SK-N-DZ (cell line): ENCODE results near the gene RRM2.

ENCODE experiments used
- DNase-seq: peaks from one replicate; pipeline ENCODE4 v3.0.0-alpha.2; 2015; ENCODE audit warnings: low spot score

Gene RRM2

GRCh38 chr2:10151462-10151861, 28.9 kb downstream of the RRM2 start:
- no peak for DNase-seq

DNA sequence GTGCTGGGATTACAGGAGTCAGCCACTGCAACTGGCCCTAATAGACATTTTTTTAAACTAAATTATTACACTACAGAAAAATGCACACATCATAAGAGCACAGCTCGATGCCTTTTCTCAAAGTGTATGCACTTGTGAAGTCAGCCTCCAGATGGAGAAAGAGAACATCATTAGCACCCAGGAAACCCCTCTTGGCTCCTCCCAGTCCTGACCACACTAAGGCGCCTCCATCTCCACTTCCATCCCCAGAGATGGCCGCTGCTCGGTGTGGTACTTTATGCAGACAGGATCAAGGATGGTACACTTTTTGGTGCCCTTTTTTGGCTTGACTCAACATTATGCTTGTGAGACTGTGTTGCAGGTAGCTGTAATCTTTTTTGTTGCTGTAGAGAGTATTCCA, 34.8 kb downstream of the RRM2 start:
- no peak for DNase-seq

- DNase-seq = no peak
Observed at GRCh38 chr2:10158681-10159080, 36.1 kb downstream of the RRM2 start.

DNA sequence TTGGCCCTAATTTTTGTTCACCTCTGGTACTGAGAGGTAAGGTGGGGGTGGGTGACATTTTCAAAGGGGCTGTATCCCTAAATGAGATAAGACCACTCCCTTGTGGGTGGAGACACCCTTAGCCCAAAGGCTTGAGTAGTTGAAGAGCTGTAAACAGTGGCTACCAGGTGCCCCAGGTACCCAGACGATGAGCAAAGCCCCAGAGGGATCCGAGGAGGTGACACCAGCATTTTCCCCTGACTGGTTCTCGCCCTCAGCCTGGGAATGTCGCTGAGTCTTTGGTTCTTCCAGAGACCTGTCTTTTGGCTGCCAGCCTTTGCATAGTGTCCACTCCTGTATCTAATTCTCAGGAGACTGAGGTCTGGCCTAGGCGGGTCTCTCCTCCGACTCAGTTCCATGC, 36.5 kb downstream of the RRM2 start:
- DNase-seq = no peak

DNA sequence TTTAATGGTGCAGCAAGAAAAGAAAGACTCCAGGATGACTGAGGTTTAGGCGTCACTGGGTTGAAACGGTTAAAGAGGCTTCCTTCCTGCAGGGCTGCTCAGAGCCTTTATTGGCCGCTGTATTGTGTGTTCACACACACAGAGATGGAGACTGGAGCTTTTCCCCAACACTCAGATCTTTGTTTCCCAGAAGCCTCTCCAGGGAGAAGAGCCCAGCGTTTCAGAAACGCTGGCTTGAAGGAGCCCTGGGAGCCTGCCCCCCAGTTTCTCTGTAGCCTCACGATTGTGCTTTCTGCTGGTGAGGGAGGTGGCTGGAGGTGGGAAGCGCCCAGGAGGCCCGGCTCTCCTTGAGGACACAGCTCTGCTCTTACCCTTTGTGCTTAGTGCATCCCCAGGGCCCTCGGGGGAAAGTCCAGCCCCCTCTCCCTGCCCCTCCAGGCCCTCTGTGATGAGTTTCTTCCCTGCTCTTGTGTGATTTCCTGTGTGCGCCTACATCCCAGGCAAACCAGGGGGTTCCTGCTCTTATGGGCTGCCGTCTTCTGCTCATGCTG, 37.1 kb downstream of the RRM2 start:
- no peak for DNase-seq

GRCh38 chr2:10160203-10160955, 37.8 kb downstream of the RRM2 start:
- no peak for DNase-seq

DNA sequence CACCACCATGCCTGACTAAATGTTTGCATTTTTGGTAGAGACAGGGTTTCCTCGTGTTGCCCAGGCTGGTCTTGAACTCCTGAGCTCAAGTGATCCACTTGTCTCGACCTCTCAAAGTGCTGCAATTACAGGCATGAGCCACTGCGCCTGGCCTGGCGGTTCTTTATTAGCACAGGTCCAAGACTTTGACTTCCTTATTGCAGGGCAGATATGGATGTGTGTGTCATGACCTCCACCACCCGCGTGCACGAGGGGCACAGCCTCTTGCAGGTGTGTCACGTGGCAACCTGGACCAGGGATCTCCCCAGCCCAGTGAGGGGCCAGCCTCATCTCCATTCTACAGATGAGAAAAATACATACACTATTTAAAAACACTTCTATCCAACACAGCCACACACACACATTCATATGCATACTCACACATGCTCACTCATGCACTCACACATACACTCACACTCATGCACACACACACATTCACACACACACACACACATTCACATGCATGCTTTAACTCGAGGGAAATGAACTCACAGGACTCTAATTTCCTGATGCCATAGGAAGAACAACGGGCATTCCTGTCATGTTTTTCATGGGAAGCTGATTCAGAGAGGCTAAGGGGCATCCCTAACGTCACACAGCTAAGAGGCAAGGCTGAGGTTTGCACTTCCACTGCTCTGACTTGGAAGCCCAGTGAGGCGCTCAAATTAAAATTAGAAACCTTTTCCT, 38.8 kb downstream of the RRM2 start:
- no peak for DNase-seq

DNA sequence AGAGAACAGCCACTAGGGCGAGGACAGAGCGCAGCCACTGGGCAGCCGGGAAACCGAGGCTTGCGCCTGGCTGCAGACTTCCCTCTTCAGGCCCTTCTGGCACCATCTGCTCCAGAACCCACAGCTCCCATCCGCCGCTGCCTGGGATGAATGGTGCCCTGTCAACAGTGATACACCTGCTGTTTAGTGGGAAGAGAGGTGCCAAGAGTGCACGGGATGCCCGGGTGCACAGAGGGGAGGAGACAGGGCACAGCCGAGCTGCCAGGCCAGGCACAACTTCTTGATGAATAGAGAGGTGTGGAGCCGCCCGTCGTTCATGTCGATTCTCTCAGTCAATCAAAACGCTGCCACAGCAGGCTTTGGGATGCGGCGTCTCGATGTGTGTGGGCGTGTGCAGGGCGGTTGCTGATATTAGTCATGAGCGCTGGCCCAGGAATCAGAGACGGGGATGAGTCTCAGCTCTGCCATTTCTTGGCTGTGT, 39.5 kb downstream of the RRM2 start:
- no peak for DNase-seq

DNA sequence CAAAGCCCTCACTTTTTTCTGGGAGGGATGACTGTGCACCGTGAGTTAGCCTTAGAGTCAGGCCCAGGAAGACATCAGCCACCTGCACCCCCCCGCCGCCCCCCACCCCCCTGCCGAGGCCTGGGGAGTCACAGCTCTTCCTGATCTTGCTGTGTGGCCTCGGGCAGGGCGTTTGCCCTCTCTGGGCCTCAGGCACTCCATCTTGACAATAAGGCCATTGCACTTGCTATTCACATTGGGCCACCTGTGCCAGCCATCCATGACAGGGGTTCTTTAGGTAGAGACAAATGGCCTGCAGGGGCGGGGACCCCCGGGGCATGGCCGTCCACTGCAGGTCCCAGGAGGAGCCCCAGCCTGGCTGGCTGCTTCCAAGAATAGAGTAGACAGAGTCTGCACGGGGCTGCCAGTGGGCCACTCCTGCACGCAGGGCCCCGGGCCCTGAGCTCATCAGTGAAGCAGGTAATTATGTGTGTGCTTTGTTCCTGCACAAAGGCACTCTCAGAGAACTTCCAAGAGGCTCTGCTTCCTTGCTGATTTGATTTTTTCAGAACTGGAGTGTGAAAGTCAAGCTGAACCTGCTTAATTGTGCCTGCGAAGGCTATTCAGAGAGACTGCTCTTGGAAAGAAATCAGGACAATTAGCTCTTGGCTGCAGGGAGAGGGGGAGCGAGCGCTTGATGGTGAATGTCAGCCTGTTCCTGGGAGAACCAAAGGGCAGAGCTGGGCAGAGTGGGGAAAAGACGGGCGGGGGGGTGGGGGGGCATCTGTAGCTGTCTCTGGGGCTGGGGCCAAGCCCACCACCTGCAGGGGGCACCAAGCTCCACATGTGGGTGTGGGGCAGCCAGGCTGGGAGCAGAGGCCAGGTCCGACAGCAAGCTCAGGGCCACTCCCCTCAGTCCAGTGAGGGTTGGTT, 40.3 kb downstream of the RRM2 start:
- DNase-seq = no peak

GRCh38 chr2:10163498-10164486, 41.3 kb downstream of the RRM2 start:
- no peak for DNase-seq

DNA sequence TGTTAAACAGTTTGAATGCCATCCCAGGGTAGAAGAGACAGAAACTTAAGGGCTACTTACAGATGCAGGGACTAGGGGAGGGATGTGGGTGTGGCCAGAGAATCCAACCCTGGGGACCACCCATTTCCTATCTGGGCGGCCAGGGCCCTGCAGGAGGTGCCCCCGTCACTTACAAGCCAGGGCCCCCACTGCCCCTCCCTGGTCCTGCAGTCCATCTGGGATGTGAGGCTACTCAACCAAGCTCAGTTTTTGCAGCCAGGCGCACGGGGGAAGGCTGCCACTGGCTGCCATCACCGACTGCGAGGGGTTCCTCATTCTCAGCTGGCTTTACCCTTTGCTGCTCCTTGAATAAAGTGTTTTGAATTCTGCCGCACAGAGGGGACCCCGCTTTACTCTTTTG, 42.1 kb downstream of the RRM2 start:
- no peak for DNase-seq

GRCh38 chr2:10165282-10165681, 42.7 kb downstream of the RRM2 start:
- DNase-seq = no peak

DNA sequence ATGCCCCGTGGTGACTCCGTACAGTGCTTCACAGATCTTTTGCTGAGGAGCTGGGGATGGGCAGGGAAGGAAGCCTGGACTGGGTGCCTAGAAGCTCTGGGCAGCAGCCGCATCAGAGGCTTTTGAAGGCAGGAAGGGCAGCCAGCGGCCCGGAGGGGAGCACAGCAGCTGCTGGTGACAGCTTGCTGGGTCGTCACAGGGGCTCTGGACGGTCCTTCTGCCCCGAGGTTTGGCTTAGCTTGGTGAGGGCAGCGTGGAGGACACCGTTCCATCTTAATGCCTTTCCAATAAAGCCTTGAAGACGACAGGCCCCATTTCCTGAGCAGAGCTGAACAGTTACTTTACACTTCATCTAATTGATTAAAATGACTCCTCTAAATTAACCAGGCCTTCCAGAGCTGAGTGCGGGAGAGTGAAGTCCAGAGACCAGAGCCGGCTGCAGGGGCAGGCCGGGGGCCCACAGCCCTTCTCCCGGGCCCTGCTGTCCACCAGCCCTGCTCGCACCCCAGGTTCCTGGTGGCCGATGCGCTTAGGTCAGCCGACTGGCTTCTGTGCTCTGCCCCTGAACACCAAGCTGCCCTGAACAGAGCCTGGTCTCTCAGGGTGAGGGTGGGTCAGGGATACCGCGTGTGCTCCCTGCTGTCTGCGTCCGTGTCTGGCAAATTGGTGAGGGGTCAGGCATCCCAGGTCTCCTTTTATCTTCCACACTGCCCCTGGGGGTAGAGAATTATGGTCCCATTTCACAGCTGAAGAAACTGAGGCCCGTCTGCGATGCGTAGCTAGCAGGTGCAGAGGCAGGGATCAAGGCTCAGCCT, 43.5 kb downstream of the RRM2 start:
- DNase-seq = no peak

- DNase-seq = no peak
Observed at GRCh38 chr2:10166676-10167292, 44.2 kb downstream of the RRM2 start.

DNA sequence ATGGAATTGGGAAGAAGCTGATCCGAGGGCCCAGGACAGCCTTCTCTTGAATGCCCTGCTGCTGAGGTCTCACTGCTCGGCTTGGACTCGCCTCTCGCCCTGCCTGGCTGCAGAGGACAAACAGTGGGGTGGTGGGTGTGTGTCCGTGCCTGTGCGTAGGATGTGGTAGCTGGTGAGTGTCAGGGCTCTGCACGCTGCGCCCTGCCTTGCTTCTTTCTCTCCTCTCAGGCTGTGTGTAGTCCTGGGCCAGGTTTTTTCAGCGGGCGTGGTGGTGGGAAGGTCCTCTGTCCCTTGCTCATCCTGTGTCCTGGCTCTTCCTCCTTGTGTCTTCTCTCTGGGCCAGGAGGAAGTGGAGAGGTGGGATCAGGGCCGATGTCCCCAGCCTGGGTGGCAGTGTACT, 44.8 kb downstream of the RRM2 start:
- DNase-seq = no peak

DNA sequence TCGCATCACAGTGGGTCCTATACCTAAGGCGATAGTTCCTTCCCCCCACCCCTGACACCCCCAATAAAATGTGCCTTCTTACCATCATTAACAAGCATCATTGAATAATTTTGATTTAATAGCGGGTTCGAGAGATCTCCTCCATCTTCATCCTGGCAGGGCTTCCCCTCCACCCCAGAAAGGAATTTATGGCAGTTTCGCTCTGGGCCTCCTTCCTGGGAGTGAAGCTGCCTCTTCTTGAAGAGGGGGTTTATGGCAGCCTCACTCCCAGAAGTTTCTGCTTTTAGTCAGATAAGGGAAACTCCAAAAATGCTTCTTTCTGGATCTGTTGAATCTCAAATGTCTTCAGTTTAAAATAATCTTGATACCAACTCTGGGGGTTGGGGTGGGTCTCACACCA, 45.7 kb downstream of the RRM2 start:
- no peak for DNase-seq

DNA sequence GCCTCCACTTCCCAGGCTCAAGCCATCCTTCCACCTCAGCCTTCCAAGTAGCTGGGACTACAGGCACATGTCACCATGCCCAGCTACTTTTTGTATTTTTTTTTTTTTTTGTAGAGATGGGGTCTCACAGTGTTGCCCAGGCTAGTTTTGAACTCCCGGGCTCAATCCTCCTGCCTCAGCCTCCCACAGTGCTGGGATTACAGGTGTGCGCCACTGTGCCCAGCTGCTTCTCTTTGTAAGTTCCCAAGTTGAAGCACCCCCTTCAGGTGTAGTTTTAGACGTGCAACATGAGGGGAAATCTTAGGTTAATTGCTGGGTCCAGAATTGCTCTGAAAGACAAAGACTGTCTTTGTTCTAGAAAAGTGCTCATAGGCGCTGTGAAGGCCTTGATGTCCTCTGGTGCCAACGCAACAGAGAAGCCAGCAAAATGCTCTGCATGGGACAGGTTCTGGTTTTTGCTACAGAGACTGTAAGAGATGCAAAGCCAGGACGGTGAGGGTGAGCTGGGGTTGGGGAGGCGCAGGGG, 46.6 kb downstream of the RRM2 start:
- no peak for DNase-seq

GRCh38 chr2:10169581-10169980, 47.0 kb downstream of the RRM2 start:
- no peak for DNase-seq

- DNase-seq = no peak
Observed at GRCh38 chr2:10170256-10170655, 47.7 kb downstream of the RRM2 start.
